HepG2 (cell line): Measurements from ENCODE around the gene APOL2. TPM values are rescaled to one million over a fixed set of nuclear protein-coding genes. Genes with fewer than 3 reads are reported as not detected.

Experiments
- ATAC-seq: fragments of 200-7000 bp; cut with Tn5 transposase; 3 replicates; pipeline ENCODE4 v1.9.1; 2020; ENCODE audit warnings: mild to moderate bottlenecking, moderate library complexity
- BruUV-seq: library from RNA; stranded (reverse); fragments of 400-500 nt; replicated peaks from 2 replicates; lab custom pipeline; 2021; lab: Mats Ljungman, UMichigan
- CTCF ChIA-PET: fragments of 300-600 bp; formaldehyde crosslinking; extraction: SDS; loops from one replicate; lab custom pipeline; 2021; ENCODE audit warnings: low total read pairs, inconsistent platforms, low intra/inter-chr PET ratio; lab: Yijun Ruan, JAX
- POLR2A ChIA-PET: fragments of 350-600 bp; sonication (Branson Sonifier 250); formaldehyde crosslinking; loops from one replicate; lab custom pipeline; 2020; ENCODE audit warnings: antibody characterized with exemption, inconsistent platforms; lab: Yijun Ruan, JAX
- DNase-seq: peaks from one replicate; pipeline ENCODE4 v3.0.0-alpha.2; 2015; ENCODE audit warnings: low spot score
- FAIRE-seq: peaks from 3 replicates; lab custom pipeline; 2011; peaks lifted over from hg19 to GRCh38; lab: Jason Lieb, UNC
- H2AFZ ChIP-seq: one replicate; pipeline ENCODE4 v1.6.1; 2011; ENCODE audit warnings: low read length, inconsistent platforms
- H3K27ac ChIP-seq: fragments of 300-600 bp; 3 replicates; pipeline ENCODE4 v1.8.0; 2011; ENCODE audit warnings: mixed run types, mild to moderate bottlenecking, mixed read lengths, low read length, inconsistent platforms; ENCODE audit not compliant: insufficient read depth; ENCODE audit errors: extremely low read length
- H3K27me3 ChIP-seq, 2 experiments: fragments of 200-600 bp in 1 of 2; 2 replicates in 1 of 2; 3 replicates in 1 of 2; pipeline versions ENCODE4 v1.6.0 to v1.8.0; 2011; ENCODE audit warnings: low read length in 2 of 2, mild to moderate bottlenecking in 2 of 2, moderate library complexity in 2 of 2, inconsistent platforms in 1 of 2; ENCODE audit not compliant: insufficient read depth in 2 of 2, control insufficient read depth in 1 of 2
- H3K36me3 ChIP-seq, 2 experiments: fragments of 200-600 bp in 1 of 2; replicated peaks in 1 of 2; 2 replicates in 1 of 2; 3 replicates in 1 of 2; pipeline versions ENCODE4 v1.5.1 to v1.8.0; 2011; ENCODE audit warnings: low read length in 2 of 2, inconsistent platforms in 1 of 2; ENCODE audit not compliant: insufficient read depth in 2 of 2, control insufficient read depth in 1 of 2
- H3K4me1 ChIP-seq: 2 replicates; pipeline ENCODE4 v1.5.1; 2012; ENCODE audit warnings: low read length, inconsistent platforms; ENCODE audit not compliant: insufficient read depth
- H3K4me2 ChIP-seq: 2 replicates; pipeline ENCODE4 v1.6.0; 2011; ENCODE audit warnings: low read depth, low read length, inconsistent platforms
- H3K4me3 ChIP-seq, 3 experiments: fragments of 200-600 bp in 1 of 3; sonication (generic), shearing (Covaris generic) in 1 of 3; replicated peaks in 1 of 3; 2 replicates each; pipeline ENCODE4 v1.5.1; 2011 to 2016; ENCODE audit warnings: low read length in 3 of 3, inconsistent platforms in 2 of 3, low read depth in 2 of 3, mild to moderate bottlenecking in 2 of 3, control low read depth in 1 of 3, mixed read lengths in 1 of 3; ENCODE audit not compliant: insufficient read depth in 1 of 3
- H3K79me2 ChIP-seq: one replicate; pipeline ENCODE4 v1.6.1; 2011; ENCODE audit warnings: low read length, inconsistent platforms; ENCODE audit not compliant: insufficient read depth
- H3K9ac ChIP-seq: 2 replicates; pipeline ENCODE4 v1.6.0; 2011; ENCODE audit warnings: mild to moderate bottlenecking, low read depth, low read length, inconsistent platforms; ENCODE audit not compliant: insufficient read depth
- H3K9me3 ChIP-seq: 2 replicates; pipeline ENCODE4 v1.5.1; 2012; ENCODE audit warnings: mild to moderate bottlenecking, low read length
- H4K20me1 ChIP-seq: 2 replicates; pipeline ENCODE4 v1.6.0; 2011; ENCODE audit warnings: inconsistent platforms, mild to moderate bottlenecking, low read length, moderate library complexity; ENCODE audit not compliant: insufficient read depth
- CHD2 ChIP-seq: IDR thresholded peaks from 2 replicates; pipeline ENCODE4 v1.6.1; 2011; ENCODE audit warnings: low read depth, low read length, improper control_type of control experiment
- HNRNPLL ChIP-seq: fragments of 200-400 bp; formaldehyde crosslinking; IDR thresholded peaks from 2 replicates; pipeline ENCODE4 v1.6.1; 2017; ENCODE audit warnings: mild to moderate bottlenecking, low read depth, low read length; ENCODE audit not compliant: poor library complexity, severe bottlenecking
- JUN ChIP-seq: sonication (generic); formaldehyde crosslinking; IDR thresholded peaks from 2 replicates; pipeline ENCODE4 v1.4.0; 2020; ENCODE audit warnings: mild to moderate bottlenecking, missing genetic modification reagents
- SP4 ChIP-seq: sonication (generic); formaldehyde crosslinking; IDR thresholded peaks from 2 replicates; pipeline ENCODE4 v1.8.1; 2023; ENCODE audit warnings: mild to moderate bottlenecking, missing genetic modification reagents
- ZC3H4 ChIP-seq: sonication (generic); formaldehyde crosslinking; IDR thresholded peaks from 2 replicates; pipeline ENCODE4 v1.4.0; 2020; ENCODE audit warnings: missing genetic modification reagents, borderline replicate concordance
- ZNF569 ChIP-seq: sonication (generic); formaldehyde crosslinking; IDR thresholded peaks from 2 replicates; pipeline ENCODE4 v1.5.0; 2020; ENCODE audit warnings: mild to moderate bottlenecking, missing genetic modification reagents, moderate library complexity, borderline replicate concordance
- ZSCAN20 ChIP-seq: sonication (generic); formaldehyde crosslinking; IDR thresholded peaks from 2 replicates; pipeline ENCODE4 v1.4.0; 2020; ENCODE audit warnings: missing genetic modification reagents, mild to moderate bottlenecking, borderline replicate concordance
- WGBS: methylation state at CpG from one replicate; pipeline ENCODE4 v1.1.6; 2017; ENCODE audit warnings: low lambda C conversion rate; 5-methylcytosine and 5-hydroxymethylcytosine counted together
- in situ Hi-C: cut with HindIII; loops from 2 replicates; pipeline ENCODE4 v1.10.0; 2017; ENCODE audit warnings: low pct_unique_long_range_greater_than_20kb; ENCODE audit not compliant: extremely low pct_ligation_motif_present
- intact Hi-C: fragments of 100-400 bp; cut with micrococcal nuclease; formaldehyde crosslinking; loops from one replicate; pipeline ENCODE4 v1.10.0; 2022; ENCODE audit not compliant: unreplicated experiment
- polyA plus RNA-seq, 8 experiments: library from polyadenylated mRNA; depleted of rRNA in 3 of 8; stranded (reverse) in 7 of 8; unstranded in 1 of 8; fragments of >200 nt; fragmentation: Illumina TruSeq in 4 of 8; extraction: Trizol in 4 of 8; gene quantifications; 2 replicates each; pipeline versions ENCODE4 v1.2.1 to v1.2.3, GENCODE V29; 2011 to 2016; ENCODE audit warnings: low read depth in 4 of 8, missing spikeins in 1 of 8, mixed read lengths in 1 of 8; ENCODE audit not compliant: insufficient read depth in 1 of 8
- total RNA-seq, 5 experiments: library from RNA; depleted of rRNA; stranded (reverse); fragments of >200 nt; fragmentation: Illumina TruSeq; extraction: Trizol; gene quantifications; 2 replicates each; pipeline ENCODE4 v1.2.3, GENCODE V29; 2016; ENCODE audit warnings: low read depth in 1 of 5
- TF ChIP-seq, protein P1 (sequence below): sonication (generic); formaldehyde crosslinking; IDR thresholded peaks from 2 replicates; pipeline ENCODE4 v1.5.1; 2020; ENCODE audit warnings: missing genetic modification reagents, mild to moderate bottlenecking, borderline replicate concordance
- TF ChIP-seq, protein P2 (sequence below): sonication (generic); formaldehyde crosslinking; IDR thresholded peaks from 2 replicates; pipeline ENCODE4 v1.5.0; 2020; ENCODE audit warnings: missing genetic modification reagents
- TF ChIP-seq, protein P3 (sequence below): sonication (generic); formaldehyde crosslinking; IDR thresholded peaks from 2 replicates; pipeline ENCODE4 v1.4.0; 2020; ENCODE audit warnings: missing genetic modification reagents

APOL2 gene
- total and polyA plus RNA-seq, 2 of the 13 experiments (the other 11 are each of a cell fraction or from before 2014, with no cell fraction given), result 28.7 to 51.2 TPM

DNA sequence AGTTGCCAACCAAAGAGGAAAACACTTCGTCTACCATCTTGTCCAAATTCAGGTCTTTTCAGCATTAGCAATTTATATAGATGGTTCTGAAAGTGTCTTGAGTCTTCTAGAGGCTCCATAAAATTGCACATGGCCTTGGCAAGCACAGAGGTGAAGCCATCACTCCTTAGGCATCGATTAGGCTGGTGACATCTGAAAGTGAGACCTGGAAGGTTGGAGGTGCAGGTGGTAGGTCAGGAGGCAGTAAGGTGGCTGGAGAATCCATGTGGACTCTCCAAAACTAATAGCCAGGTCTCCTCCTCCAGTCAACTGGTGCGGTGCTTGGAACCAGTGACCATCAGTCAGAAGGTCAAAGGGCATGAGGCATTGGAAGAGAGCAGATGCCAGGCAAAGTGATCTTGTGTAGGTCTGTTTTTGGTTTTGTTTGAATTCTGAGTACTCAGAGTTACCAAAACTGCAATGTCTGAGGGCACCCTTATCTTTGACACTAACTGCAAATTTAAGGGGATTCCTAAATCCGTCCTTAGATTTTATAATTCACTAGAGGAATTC is 6.6 kb upstream of the APOL2 start (continued):
- TF ChIP-seq, protein P1, sequence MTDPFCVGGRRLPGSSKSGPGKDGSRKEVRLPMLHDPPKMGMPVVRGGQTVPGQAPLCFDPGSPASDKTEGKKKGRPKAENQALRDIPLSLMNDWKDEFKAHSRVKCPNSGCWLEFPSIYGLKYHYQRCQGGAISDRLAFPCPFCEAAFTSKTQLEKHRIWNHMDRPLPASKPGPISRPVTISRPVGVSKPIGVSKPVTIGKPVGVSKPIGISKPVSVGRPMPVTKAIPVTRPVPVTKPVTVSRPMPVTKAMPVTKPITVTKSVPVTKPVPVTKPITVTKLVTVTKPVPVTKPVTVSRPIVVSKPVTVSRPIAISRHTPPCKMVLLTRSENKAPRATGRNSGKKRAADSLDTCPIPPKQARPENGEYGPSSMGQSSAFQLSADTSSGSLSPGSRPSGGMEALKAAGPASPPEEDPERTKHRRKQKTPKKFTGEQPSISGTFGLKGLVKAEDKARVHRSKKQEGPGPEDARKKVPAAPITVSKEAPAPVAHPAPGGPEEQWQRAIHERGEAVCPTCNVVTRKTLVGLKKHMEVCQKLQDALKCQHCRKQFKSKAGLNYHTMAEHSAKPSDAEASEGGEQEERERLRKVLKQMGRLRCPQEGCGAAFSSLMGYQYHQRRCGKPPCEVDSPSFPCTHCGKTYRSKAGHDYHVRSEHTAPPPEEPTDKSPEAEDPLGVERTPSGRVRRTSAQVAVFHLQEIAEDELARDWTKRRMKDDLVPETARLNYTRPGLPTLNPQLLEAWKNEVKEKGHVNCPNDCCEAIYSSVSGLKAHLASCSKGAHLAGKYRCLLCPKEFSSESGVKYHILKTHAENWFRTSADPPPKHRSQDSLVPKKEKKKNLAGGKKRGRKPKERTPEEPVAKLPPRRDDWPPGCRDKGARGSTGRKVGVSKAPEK (CRISPR knock-in tag), result no peak
- TF ChIP-seq, protein P2, sequence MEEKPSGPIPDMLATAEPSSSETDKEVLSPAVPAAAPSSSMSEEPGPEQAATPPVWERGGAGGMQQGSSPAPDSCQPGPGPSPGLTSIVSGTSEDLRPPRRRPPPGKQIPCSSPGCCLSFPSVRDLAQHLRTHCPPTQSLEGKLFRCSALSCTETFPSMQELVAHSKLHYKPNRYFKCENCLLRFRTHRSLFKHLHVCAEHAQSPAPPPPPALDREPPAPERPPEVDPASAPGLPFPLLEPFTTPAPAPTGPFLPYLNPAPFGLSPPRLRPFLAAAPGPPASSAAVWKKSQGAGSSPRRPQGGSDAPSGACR (CRISPR knock-in tag), result no peak
- no peak for TF ChIP-seq ZNF569 (CRISPR knock-in tag)
- TF ChIP-seq, all 625 proteins: peak for 0

DNA sequence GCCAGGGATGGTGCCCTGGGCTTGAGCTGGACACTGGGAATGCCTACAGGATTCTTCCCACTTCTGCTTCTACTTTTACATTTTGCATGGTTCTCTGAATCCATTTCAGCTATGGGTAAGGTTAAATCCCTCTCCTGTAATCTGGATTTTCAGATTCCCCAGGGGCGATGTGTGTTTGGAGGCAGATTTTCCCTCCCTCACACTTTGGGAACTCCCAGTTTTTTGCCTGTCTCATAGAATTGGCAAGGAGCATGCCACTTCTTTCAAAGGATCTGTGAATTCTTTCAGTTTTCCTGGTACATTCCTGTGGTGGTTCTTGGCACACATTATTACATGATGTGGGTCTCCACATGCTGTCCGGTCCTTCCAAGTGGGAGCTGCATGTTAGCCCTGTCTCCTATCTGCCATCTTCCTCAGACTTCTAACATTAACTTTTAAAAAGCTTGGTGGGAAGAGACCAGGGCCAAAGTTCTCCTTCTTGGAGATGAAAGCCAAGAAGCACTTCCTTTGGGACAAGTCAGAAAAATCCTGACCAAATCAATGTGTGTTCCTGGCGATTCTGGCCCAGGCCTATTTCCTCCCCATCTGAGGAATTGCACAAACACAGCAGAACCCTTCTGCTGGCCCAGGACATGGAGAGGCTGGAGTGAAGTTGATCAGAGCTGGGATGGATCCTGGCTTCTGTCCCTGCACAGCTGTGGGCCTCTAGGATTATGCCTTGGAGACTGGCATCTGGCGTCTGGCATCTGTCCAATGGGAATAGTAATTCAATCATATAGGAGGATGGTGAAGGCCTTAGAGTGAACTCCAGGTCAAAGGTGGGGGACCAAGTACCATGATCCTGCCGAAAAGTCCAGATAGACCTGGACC is 5.4 kb upstream of the APOL2 start:
- ChIA-PET CTCF (no interaction called here), POLR2A (no interaction called here)
- intact Hi-C loops (no loop called here), in situ Hi-C loops (no loop called here)
- Histone ChIP-seq H3K9me3 (no peaks in the 10 kb centered on the region), H2AFZ (no peak overlapping the region), H3K79me2 (no peaks in the 10 kb centered on the region), H3K36me3 (no peaks in the 10 kb centered on the region), H3K4me1 (peaks cover 48% of the 10 kb centered on the region), H4K20me1 (no peaks in the 10 kb centered on the region), H3K4me3 (no peak overlapping the region), H3K27me3 (no peaks in the 10 kb centered on the region), H3K4me2 (no peak overlapping the region), H3K27ac (no peak overlapping the region), H3K9ac (no peak overlapping the region)
- WGBS, result 99% methylated on average over 5 of the region's 5 CpGs
- no peak for FAIRE-seq
- DNase-seq, result no peak
- no TSS peak for BruUV-seq
- ATAC-seq, result no peak
- TF ChIP-seq, protein P3, sequence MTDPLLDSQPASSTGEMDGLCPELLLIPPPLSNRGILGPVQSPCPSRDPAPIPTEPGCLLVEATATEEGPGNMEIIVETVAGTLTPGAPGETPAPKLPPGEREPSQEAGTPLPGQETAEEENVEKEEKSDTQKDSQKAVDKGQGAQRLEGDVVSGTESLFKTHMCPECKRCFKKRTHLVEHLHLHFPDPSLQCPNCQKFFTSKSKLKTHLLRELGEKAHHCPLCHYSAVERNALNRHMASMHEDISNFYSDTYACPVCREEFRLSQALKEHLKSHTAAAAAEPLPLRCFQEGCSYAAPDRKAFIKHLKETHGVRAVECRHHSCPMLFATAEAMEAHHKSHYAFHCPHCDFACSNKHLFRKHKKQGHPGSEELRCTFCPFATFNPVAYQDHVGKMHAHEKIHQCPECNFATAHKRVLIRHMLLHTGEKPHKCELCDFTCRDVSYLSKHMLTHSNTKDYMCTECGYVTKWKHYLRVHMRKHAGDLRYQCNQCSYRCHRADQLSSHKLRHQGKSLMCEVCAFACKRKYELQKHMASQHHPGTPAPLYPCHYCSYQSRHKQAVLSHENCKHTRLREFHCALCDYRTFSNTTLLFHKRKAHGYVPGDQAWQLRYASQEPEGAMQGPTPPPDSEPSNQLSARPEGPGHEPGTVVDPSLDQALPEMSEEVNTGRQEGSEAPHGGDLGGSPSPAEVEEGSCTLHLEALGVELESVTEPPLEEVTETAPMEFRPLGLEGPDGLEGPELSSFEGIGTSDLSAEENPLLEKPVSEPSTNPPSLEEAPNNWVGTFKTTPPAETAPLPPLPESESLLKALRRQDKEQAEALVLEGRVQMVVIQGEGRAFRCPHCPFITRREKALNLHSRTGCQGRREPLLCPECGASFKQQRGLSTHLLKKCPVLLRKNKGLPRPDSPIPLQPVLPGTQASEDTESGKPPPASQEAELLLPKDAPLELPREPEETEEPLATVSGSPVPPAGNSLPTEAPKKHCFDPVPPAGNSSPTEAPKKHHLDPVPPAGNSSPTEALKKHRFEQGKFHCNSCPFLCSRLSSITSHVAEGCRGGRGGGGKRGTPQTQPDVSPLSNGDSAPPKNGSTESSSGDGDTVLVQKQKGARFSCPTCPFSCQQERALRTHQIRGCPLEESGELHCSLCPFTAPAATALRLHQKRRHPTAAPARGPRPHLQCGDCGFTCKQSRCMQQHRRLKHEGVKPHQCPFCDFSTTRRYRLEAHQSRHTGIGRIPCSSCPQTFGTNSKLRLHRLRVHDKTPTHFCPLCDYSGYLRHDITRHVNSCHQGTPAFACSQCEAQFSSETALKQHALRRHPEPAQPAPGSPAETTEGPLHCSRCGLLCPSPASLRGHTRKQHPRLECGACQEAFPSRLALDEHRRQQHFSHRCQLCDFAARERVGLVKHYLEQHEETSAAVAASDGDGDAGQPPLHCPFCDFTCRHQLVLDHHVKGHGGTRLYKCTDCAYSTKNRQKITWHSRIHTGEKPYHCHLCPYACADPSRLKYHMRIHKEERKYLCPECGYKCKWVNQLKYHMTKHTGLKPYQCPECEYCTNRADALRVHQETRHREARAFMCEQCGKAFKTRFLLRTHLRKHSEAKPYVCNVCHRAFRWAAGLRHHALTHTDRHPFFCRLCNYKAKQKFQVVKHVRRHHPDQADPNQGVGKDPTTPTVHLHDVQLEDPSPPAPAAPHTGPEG (CRISPR knock-in tag), result no peak
- TF ChIP-seq ZSCAN20 (no peak), SP4 (CRISPR knock-in tag) (no peak), HNRNPLL (no peak), ZC3H4 (no peak), JUN (no peak), CHD2 (no peak)
